Ishikawa (cell line): Measurements from ENCODE around the gene PCDHB15.

Experiments
- CEBPB ChIP-seq: IDR thresholded peaks from 2 replicates; pipeline ENCODE4 v1.6.1; 2012
- MAX ChIP-seq: IDR thresholded peaks from 2 replicates; pipeline ENCODE4 v1.6.1; 2012
- TAF1 ChIP-seq: IDR thresholded peaks from 2 replicates; pipeline ENCODE4 v1.6.1; 2012; ENCODE audit warnings: low read depth, mild to moderate bottlenecking
- TEAD4 ChIP-seq: IDR thresholded peaks from 2 replicates; pipeline ENCODE4 v1.6.1; 2012

GRCh38 chr5:141241496-141241895 is 3.7 kb upstream of the PCDHB15 start:
- no peak for TF ChIP-seq TEAD4
- TF ChIP-seq MAX, result no peak
- no peak for TF ChIP-seq CEBPB
- no peak for TF ChIP-seq TAF1
